Measurements from ENCODE around the gene CTSL.

GRCh38 chr9:87710443-87710842, 15.5 kb upstream of the CTSL start:
- TF ChIP-seq CTCF (IDR thresholded peaks at IDR 0.05): no peak
- no peak for TF ChIP-seq ZFX (IDR thresholded peaks at IDR 0.05; ENCODE audit: borderline replicate concordance)

All from 22Rv1 (cell line).